Left cardiac atrium (tissue), 4 donors: ENCODE results near the gene ASPG. TPM values are rescaled to one million over a fixed set of nuclear protein-coding genes. Genes with fewer than 3 reads are reported as not detected.

Source experiments
- ATAC-seq, 2 donors: fragments of 200-7000 bp; cut with Tn5 transposase; one replicate each; pipeline ENCODE4 v1.9.1; 2020; ENCODE audit warnings: mild to moderate bottlenecking in 2 of 2, moderate library complexity in 2 of 2
- DNase-seq: peaks from one replicate; pipeline ENCODE4 v3.0.0-alpha.2; 2020
- intact Hi-C, 2 donors: fragments of 100-400 bp; cut with DNase I; formaldehyde crosslinking; loops; one replicate each; pipeline versions ENCODE4 v1.14.1 to v1.15.1; 2022 to 2023
- microRNA-seq, 2 donors: library from miRNA; unstranded; fragments of <30 nt; microRNA quantifications; one replicate each; pipeline ENCODE4 v1.2.0, GENCODE V29; 2020
- total RNA-seq, 2 donors: library from RNA; stranded (reverse); fragmentation: NEBNext Ultra II Directional; extraction: Animal tissue kit (Norgen Biotek cat#: 25700); gene quantifications; one replicate each; pipeline ENCODE4 v1.2.1, GENCODE V29; 2021
- donor health status: DM: no; HTN: yes; CAD: no.
- donor health status: DM: no; HTN: yes; CAD: no; lungs with severe emphysema.
- donor health status: DM: yes; HTN: yes; CAD: no.
- donor health status: Dilated cardiomyopathy.

ASPG gene
- total RNA-seq, 2 donors from 2014 or later: 92.0 to 168 TPM

DNA sequence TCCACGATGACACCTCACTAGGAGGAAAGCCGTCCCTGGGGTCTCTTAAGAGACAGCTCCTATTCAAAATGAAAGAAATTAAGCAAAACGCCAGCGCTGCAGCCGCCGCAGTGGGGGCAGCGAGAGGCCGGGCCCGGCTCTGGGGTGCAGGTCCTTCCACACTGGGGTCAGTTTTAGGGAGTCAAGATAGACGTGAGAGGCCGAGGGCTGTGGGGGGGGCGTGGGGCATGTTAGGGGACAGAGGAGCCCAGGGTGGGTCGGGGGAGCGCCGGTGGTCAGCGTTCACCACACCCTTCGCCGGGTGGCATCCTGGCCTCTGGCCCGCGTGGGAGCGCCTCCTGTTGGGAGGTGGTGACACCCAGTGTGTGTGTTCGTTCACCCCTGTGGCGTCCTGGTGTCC lies 78.5 kb downstream of the ASPG start:
- DNase-seq (no peak), ATAC-seq (no peak)
- intact Hi-C loops: no loop called here

DNA sequence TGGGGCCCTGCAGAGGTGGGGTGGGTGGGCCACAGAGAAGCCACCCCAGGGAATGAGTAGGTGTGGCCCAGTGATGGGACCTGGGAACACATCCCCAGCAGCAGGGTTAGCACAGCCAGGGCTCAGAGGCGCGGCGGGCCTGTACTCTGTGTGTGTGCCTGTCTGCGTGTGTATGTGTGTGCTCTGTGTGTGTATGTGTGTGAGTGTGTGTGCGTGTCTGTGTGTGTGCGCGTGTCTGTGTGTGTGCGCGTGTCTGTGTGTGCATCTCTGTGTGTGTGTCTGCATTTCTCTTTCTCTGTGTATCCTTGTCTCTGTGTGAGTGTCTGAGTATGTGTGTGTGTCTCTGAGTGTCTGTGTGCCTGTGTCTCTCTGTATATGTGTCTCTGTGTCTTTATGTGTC lies 79.0 kb downstream of the ASPG start:
- no peak for ATAC-seq
- intact Hi-C loops: no loop called here
- no peak for DNase-seq

Small RNA genes within 50 kb of the gene (microRNA-seq; reads per million reads assigned to microRNA genes)
- 0 reads per million in 2 donors for gene MIR203A
- 0 reads per million in 2 donors for gene MIR203B

Other genes with a start within 250 kb of the ASPG start
- 10 to 100 TPM; 63.0 to 89.3 TPM for gene PPP1R13B, start 238.1 kb upstream of the ASPG start, total RNA-seq
- 10 to 100 TPM in 1 of 2 donors, 1 to 10 TPM in 1; 3.5 to 12.1 TPM for gene TDRD9, start 157.2 kb upstream of the ASPG start, total RNA-seq
- 10 to 100 TPM; 11.6 to 14.9 TPM for gene RD3L, start 143.2 kb upstream of the ASPG start, total RNA-seq
- 1 to 10 TPM; 7.6 to 8.1 TPM for gene KIF26A, start 52.9 kb downstream of the ASPG start, total RNA-seq